ENCODE data around the gene HSH2D.

The HSH2D gene

DNA sequence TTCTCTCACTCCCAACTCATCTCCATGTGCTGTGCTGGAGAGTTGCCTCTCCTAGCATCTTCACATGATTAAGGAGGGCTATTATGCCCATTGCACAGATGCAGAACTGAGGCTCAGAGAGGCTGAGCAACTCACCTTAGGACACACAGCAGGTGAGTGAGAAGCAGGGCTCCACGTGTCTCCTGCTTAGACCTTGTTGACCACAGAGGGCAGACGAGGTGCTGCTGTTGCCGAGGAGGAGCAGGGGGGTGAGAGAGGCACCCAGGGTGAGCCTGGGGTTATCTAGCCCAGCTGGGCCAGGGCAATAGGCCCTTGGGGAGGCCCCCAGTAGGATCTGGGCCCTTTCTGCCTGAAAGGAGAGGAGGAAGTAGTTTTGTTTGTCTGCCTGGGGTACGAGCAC, 2.4 kb upstream of the HSH2D start:
- no peak overlapping the region for H3K4me3 ChIP-seq (ENCODE audit: low read depth in 1 of 2, low read length in 2 of 2)
- H3K9me3 ChIP-seq (ENCODE audit: low read length) = no peaks in the 10 kb centered on the region
- no peak overlapping the region for H3K9ac ChIP-seq (ENCODE audit: low read length)
- H3K27me3 ChIP-seq (ENCODE audit: control insufficient read depth in 1 of 2, insufficient read depth in 2 of 2, low read length in 2 of 2) = no peaks in the 10 kb centered on the region
- H3K27ac ChIP-seq (ENCODE audit: low read depth, low read length) = no peak overlapping the region
- no peaks in the 10 kb centered on the region for H3K36me3 ChIP-seq (ENCODE audit: insufficient read depth, low read length)
- H3K4me1 ChIP-seq (ENCODE audit: insufficient read depth, low read length) = no peaks in the 10 kb centered on the region

DNA sequence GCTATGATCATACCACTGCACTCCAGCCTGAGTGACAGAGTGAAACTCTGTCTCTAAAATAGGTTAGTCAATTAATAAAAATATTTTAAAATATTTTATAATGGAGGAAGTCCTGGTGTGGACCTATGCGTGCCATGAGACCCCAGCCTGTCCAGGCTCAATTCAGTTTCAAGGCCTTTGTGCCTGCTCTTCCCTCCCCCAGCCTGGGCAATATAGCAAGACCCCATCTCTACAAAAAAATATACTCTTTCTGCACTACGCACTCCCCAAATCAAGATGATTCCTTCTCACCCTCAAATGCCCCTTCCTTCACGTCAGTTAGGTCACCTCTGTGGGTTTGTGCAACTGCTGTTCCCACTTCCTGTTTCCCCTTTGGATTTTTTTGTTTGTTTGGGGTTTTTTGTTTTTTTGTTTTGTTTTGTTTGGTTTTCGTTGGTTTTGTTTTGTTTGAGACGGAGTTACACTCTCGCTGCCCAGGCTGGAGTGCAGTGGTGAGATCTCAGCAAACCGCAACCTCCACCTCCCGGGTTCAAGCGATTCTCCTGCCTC, 1.4 kb upstream of the HSH2D start:
- Histone ChIP-seq H3K4me3 (ENCODE audit: low read depth in 1 of 2, low read length in 2 of 2) (no peak overlapping the region), H3K27me3 (ENCODE audit: control insufficient read depth in 1 of 2, insufficient read depth in 2 of 2, low read length in 2 of 2) (no peaks in the 10 kb centered on the region), H3K9me3 (ENCODE audit: low read length) (no peaks in the 10 kb centered on the region), H3K9ac (ENCODE audit: low read length) (no peak overlapping the region), H3K27ac (ENCODE audit: low read depth, low read length) (no peak overlapping the region), H3K4me1 (ENCODE audit: insufficient read depth, low read length) (no peaks in the 10 kb centered on the region), H3K36me3 (ENCODE audit: insufficient read depth, low read length) (no peaks in the 10 kb centered on the region)

DNA sequence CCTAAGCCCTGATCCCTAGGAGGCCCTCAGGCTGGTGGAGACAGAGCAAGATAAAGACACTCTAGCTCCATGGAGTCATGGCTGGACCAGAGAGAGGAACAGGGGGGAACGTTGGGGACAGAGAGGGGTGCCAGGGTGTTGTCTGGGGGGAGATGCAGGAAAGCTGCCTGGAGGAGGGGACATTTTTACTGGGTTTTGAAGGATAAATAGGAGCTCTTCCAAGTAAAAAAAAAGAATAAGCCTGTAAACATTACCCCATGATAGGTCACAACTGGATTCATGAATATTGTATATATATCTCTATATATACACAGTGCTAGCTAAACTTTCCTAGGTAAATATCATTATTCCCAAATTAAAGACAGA, 714 bp downstream of the HSH2D start:
- H3K27ac ChIP-seq (ENCODE audit: low read depth, low read length) = no peak overlapping the region

GRCh38 chr19:16146112-16146511, 2.6 kb downstream of the HSH2D start:
- H3K9ac ChIP-seq (ENCODE audit: low read length) = no peak overlapping the region
- no peaks in the 10 kb centered on the region for H3K4me1 ChIP-seq (ENCODE audit: insufficient read depth, low read length)
- H3K9me3 ChIP-seq (ENCODE audit: low read length) = no peaks in the 10 kb centered on the region
- H3K27ac ChIP-seq (ENCODE audit: low read depth, low read length) = no peak overlapping the region
- H3K4me3 ChIP-seq (ENCODE audit: low read depth in 1 of 2, low read length in 2 of 2) = no peak overlapping the region
- no peaks in the 10 kb centered on the region for H3K27me3 ChIP-seq (ENCODE audit: control insufficient read depth in 1 of 2, insufficient read depth in 2 of 2, low read length in 2 of 2)
- no peaks in the 10 kb centered on the region for H3K36me3 ChIP-seq (ENCODE audit: insufficient read depth, low read length)

More for the DNA sequence above, 714 bp downstream of the HSH2D start:
- H3K36me3 ChIP-seq (ENCODE audit: insufficient read depth, low read length) = no peaks in the 10 kb centered on the region
- no peak overlapping the region for H3K9ac ChIP-seq (ENCODE audit: low read length)
- no peaks in the 10 kb centered on the region for H3K4me1 ChIP-seq (ENCODE audit: insufficient read depth, low read length)
- H3K9me3 ChIP-seq (ENCODE audit: low read length) = no peaks in the 10 kb centered on the region
- no peaks in the 10 kb centered on the region for H3K27me3 ChIP-seq (ENCODE audit: control insufficient read depth in 1 of 2, insufficient read depth in 2 of 2, low read length in 2 of 2)
- no peak overlapping the region for H3K4me3 ChIP-seq (ENCODE audit: low read depth in 1 of 2, low read length in 2 of 2)

GRCh38 chr19:16148443-16149229, 5.2 kb downstream of the HSH2D start:
- no peaks in the 10 kb centered on the region for H3K4me1 ChIP-seq (ENCODE audit: insufficient read depth, low read length)
- H3K4me3 ChIP-seq (ENCODE audit: low read depth in 1 of 2, low read length in 2 of 2) = no peak overlapping the region
- H3K36me3 ChIP-seq (ENCODE audit: insufficient read depth, low read length) = no peaks in the 10 kb centered on the region
- no peaks in the 10 kb centered on the region for H3K27me3 ChIP-seq (ENCODE audit: control insufficient read depth in 1 of 2, insufficient read depth in 2 of 2, low read length in 2 of 2)
- H3K9ac ChIP-seq (ENCODE audit: low read length) = no peak overlapping the region
- no peak overlapping the region for H3K27ac ChIP-seq (ENCODE audit: low read depth, low read length)
- no peaks in the 10 kb centered on the region for H3K9me3 ChIP-seq (ENCODE audit: low read length)

GRCh38 chr19:16153582-16154336, 10.3 kb downstream of the HSH2D start:
- no peak overlapping the region for H3K4me3 ChIP-seq (ENCODE audit: low read depth in 1 of 2, low read length in 2 of 2)
- H3K36me3 ChIP-seq (ENCODE audit: insufficient read depth, low read length) = no peaks in the 10 kb centered on the region

DNA sequence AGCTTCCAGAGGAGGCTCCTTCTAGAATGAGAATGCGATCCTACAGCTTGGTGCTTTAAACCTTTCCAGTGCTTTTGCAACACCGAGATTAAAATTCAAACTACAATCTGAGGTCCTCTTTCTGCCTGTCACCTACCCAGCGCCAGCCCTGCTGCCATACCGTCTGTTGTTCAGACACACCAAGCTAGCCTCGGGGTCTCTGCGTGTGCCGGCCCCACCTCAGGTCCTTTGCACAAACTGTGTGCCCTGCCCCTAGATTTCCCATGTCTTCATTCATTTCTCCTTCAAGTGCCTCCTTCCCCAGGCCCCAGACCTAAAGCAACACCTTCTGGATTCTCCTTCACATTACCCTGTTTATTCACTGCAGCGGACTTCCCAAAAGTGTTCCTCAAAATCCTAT, 11.1 kb downstream of the HSH2D start:
- no peaks in the 10 kb centered on the region for H3K27me3 ChIP-seq (ENCODE audit: control insufficient read depth in 1 of 2, insufficient read depth in 2 of 2, low read length in 2 of 2)
- H3K36me3 ChIP-seq (ENCODE audit: insufficient read depth, low read length) = no peaks in the 10 kb centered on the region
- no peak overlapping the region for H3K4me3 ChIP-seq (ENCODE audit: low read depth in 1 of 2, low read length in 2 of 2)
- no peaks in the 10 kb centered on the region for H3K4me1 ChIP-seq (ENCODE audit: insufficient read depth, low read length)
- H3K9ac ChIP-seq (ENCODE audit: low read length) = no peak overlapping the region
- H3K27ac ChIP-seq (ENCODE audit: low read depth, low read length) = no peak overlapping the region
- no peaks in the 10 kb centered on the region for H3K9me3 ChIP-seq (ENCODE audit: low read length)

More at GRCh38 chr19:16153582-16154336, 10.3 kb downstream of the HSH2D start:
- H3K27me3 ChIP-seq (ENCODE audit: control insufficient read depth in 1 of 2, insufficient read depth in 2 of 2, low read length in 2 of 2) = no peaks in the 10 kb centered on the region
- no peak overlapping the region for H3K27ac ChIP-seq (ENCODE audit: low read depth, low read length)
- H3K4me1 ChIP-seq (ENCODE audit: insufficient read depth, low read length) = no peaks in the 10 kb centered on the region
- no peaks in the 10 kb centered on the region for H3K9me3 ChIP-seq (ENCODE audit: low read length)
- no peak overlapping the region for H3K9ac ChIP-seq (ENCODE audit: low read length)

DNA sequence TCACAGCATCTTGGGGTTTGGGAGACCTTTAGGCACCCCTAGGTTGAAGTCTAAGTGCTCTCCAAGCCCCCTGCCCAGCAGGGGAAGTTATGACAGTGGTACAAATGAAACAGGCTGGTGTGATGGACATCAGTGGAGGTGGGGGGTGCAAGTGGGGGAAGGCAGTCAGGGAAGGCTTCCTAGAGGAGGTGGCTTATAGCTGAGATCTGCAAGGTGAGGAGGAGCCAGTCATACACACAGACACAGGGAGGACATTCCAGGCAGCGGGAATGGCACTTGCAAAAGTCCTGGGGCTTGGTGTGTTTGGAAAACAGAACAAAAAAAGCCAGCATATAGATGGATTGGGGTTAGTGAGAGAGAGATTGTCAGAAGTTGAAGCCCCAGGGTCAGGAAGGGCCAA, 11.6 kb downstream of the HSH2D start:
- Histone ChIP-seq H3K36me3 (ENCODE audit: insufficient read depth, low read length) (no peaks in the 10 kb centered on the region), H3K9ac (ENCODE audit: low read length) (no peak overlapping the region), H3K9me3 (ENCODE audit: low read length) (no peaks in the 10 kb centered on the region), H3K27ac (ENCODE audit: low read depth, low read length) (no peak overlapping the region), H3K4me1 (ENCODE audit: insufficient read depth, low read length) (no peaks in the 10 kb centered on the region), H3K27me3 (ENCODE audit: control insufficient read depth in 1 of 2, insufficient read depth in 2 of 2, low read length in 2 of 2) (no peaks in the 10 kb centered on the region), H3K4me3 (ENCODE audit: low read depth in 1 of 2, low read length in 2 of 2) (no peak overlapping the region)

- no peak overlapping the region for H3K9ac ChIP-seq (ENCODE audit: low read length)
- H3K27me3 ChIP-seq (ENCODE audit: control insufficient read depth in 1 of 2, insufficient read depth in 2 of 2, low read length in 2 of 2) = no peaks in the 10 kb centered on the region
- H3K27ac ChIP-seq (ENCODE audit: low read depth, low read length) = no peak overlapping the region
- H3K4me1 ChIP-seq (ENCODE audit: insufficient read depth, low read length) = no peaks in the 10 kb centered on the region
- no peaks in the 10 kb centered on the region for H3K36me3 ChIP-seq (ENCODE audit: insufficient read depth, low read length)
- no peak overlapping the region for H3K4me3 ChIP-seq (ENCODE audit: low read depth in 1 of 2, low read length in 2 of 2)
- H3K9me3 ChIP-seq (ENCODE audit: low read length) = no peaks in the 10 kb centered on the region
These were observed 13.4 kb downstream of the HSH2D start for GRCh38 chr19:16156904-16157303.

GRCh38 chr19:16157601-16158000, 14.1 kb downstream of the HSH2D start:
- Histone ChIP-seq H3K4me1 (ENCODE audit: insufficient read depth, low read length) (no peaks in the 10 kb centered on the region), H3K9me3 (ENCODE audit: low read length) (no peaks in the 10 kb centered on the region), H3K36me3 (ENCODE audit: insufficient read depth, low read length) (no peaks in the 10 kb centered on the region), H3K27me3 (ENCODE audit: control insufficient read depth in 1 of 2, insufficient read depth in 2 of 2, low read length in 2 of 2) (no peaks in the 10 kb centered on the region), H3K4me3 (ENCODE audit: low read depth in 1 of 2, low read length in 2 of 2) (no peak overlapping the region), H3K27ac (ENCODE audit: low read depth, low read length) (no peak overlapping the region), H3K9ac (ENCODE audit: low read length) (no peak overlapping the region)

GRCh38 chr19:16159655-16160054, 16.2 kb downstream of the HSH2D start:
- H3K27ac ChIP-seq (ENCODE audit: low read depth, low read length) = no peak overlapping the region
- H3K36me3 ChIP-seq (ENCODE audit: insufficient read depth, low read length) = no peaks in the 10 kb centered on the region
- no peak overlapping the region for H3K4me3 ChIP-seq (ENCODE audit: low read depth in 1 of 2, low read length in 2 of 2)
- H3K9ac ChIP-seq (ENCODE audit: low read length) = no peak overlapping the region
- no peaks in the 10 kb centered on the region for H3K27me3 ChIP-seq (ENCODE audit: control insufficient read depth in 1 of 2, insufficient read depth in 2 of 2, low read length in 2 of 2)
- H3K4me1 ChIP-seq (ENCODE audit: insufficient read depth, low read length) = no peaks in the 10 kb centered on the region
- H3K9me3 ChIP-seq (ENCODE audit: low read length) = no peaks in the 10 kb centered on the region

Measured in muscle layer of colon (tissue), 2 donors.